Measurements from ENCODE around the gene SLC6A2.

The SLC6A2 gene

GRCh38 chr16:55690841-55691240 is 35.1 kb downstream of the SLC6A2 start:
- TF ChIP-seq CTCF (conservative IDR thresholded peaks at IDR 0.05; ENCODE audit: low read depth): no peak
- CTCF ChIA-PET: interaction anchor here (0.8 kb wide), 1 partner anchor 25 kb away, joined by 3 read pairs; no protein-coding TSS in a partner anchor
- H3K27ac ChIP-seq: no peak overlapping the region
- POLR2A ChIA-PET (ENCODE audit: low non-redundant PET): no interaction called here
- DNase-seq (ENCODE audit: low spot score): no peak

DNA sequence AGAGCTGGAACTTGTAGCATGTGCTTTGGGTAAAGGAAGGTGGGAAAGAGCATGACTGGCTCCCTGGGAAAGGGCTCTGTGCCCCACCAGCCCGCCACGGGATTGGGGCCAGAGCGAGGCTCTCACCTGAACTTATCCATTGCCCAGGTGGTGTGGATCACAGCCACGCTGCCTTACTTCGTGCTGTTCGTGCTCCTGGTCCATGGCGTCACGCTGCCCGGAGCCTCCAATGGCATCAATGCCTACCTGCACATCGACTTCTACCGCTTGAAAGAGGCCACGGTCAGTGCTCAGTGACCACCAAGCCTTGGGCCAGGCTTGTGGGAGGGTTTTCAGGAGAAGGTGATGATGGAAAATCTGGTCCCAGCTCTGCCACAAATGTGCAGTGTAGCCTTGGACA is 36.0 kb downstream of the SLC6A2 start:
- DNase-seq (ENCODE audit: low spot score): no peak
- H3K27ac ChIP-seq: no peak overlapping the region
- TF ChIP-seq CTCF (conservative IDR thresholded peaks at IDR 0.05; ENCODE audit: low read depth): no peak
- ChIA-PET POLR2A (ENCODE audit: low non-redundant PET) (no interaction called here), CTCF (interaction anchor here (0.5 kb wide), 1 partner anchor 13 kb away, joined by 4 read pairs; no protein-coding TSS in a partner anchor)

DNA sequence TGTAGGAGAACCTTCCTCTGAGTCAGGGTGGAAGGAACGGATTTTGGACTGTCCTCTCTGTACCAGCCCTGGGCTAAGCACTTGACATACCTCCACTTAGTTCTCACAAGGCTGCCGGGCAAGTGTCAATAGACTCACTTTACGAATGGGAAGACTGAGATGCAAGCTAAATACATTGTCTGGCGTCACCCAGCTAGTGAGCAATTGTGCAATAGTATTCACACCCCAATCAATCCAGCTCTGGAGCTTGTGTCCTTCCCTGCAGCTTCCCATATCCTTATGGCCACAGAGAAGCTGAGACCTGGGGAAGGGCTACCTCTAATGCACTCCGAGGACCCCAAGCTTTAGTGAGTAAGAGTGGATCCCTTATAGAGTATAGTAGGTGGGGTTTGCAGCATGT is 39.8 kb downstream of the SLC6A2 start:
- TF ChIP-seq CTCF (conservative IDR thresholded peaks at IDR 0.05; ENCODE audit: low read depth): no peak
- CTCF ChIA-PET: interaction anchor here (0.6 to 2.1 kb wide), 3 partner anchors 9 to 663 kb away, joined by 3 to 10 read pairs (median 3); no protein-coding TSS in a partner anchor
- no peak for DNase-seq (ENCODE audit: low spot score)
- no peak overlapping the region for H3K27ac ChIP-seq
- POLR2A ChIA-PET (ENCODE audit: low non-redundant PET): no interaction called here

DNA sequence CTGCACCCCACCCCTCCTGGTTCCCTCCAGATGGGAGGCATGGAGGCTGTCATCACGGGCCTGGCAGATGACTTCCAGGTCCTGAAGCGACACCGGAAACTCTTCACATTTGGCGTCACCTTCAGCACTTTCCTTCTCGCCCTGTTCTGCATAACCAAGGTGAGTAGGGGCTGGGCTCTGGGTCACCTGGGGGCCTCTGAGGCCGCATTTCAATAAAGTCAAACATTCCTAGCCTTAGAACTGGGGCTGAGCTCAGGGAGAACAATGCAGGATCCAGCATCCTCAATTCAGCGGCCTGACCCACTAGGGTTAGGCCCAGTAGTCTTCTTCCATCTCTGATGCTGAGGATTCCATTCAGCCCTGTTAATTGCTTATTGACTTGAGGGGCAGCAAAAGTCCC is 42.1 kb downstream of the SLC6A2 start:
- CTCF ChIA-PET: interaction anchor here (0.6 to 1.2 kb wide), 3 partner anchors 42 to 233 kb away, joined by 3 to 4 read pairs (median 4); partner anchors contain the start of gene SLC6A2
- no peak for TF ChIP-seq CTCF (conservative IDR thresholded peaks at IDR 0.05; ENCODE audit: low read depth)
- POLR2A ChIA-PET (ENCODE audit: low non-redundant PET): no interaction called here
- no peak for DNase-seq (ENCODE audit: low spot score)
- no peak overlapping the region for H3K27ac ChIP-seq

- ChIA-PET POLR2A (ENCODE audit: low non-redundant PET) (no interaction called here), CTCF (interaction anchor here (0.6 to 0.7 kb wide), 2 partner anchors 43 to 233 kb away, joined by 3 read pairs; partner anchors contain the start of gene SLC6A2)
- no peak for DNase-seq (ENCODE audit: low spot score)
- no peak for TF ChIP-seq CTCF (conservative IDR thresholded peaks at IDR 0.05; ENCODE audit: low read depth)
- H3K27ac ChIP-seq: no peak overlapping the region
Observed at GRCh38 chr16:55698331-55698730, 42.5 kb downstream of the SLC6A2 start.

- TF ChIP-seq CTCF (conservative IDR thresholded peaks at IDR 0.05; ENCODE audit: low read depth): no peak
- CTCF ChIA-PET: interaction anchor here (0.7 kb wide), 1 partner anchor 234 kb away, joined by 3 read pairs; no protein-coding TSS in a partner anchor
- POLR2A ChIA-PET (ENCODE audit: low non-redundant PET): no interaction called here
- no peak for DNase-seq (ENCODE audit: low spot score)
- no peak overlapping the region for H3K27ac ChIP-seq
Observed at GRCh38 chr16:55698946-55699345, 43.2 kb downstream of the SLC6A2 start.

All from RWPE1 (cell line).